Subcutaneous adipose tissue (tissue), 4 donors: ENCODE measurements around the gene EN2. TPM values are rescaled to one million over a fixed set of nuclear protein-coding genes. Genes with fewer than 3 reads are reported as not detected.

Experiments used
- total RNA-seq, 4 donors: library from RNA; depleted of rRNA; stranded (reverse); fragments of >200 nt; gene quantifications; one replicate each; pipeline ENCODE4 v1.1.0, GENCODE V29; 2016
- TF ChIP-seq, protein P1 (sequence below): fragments of 450-650 bp; IDR thresholded peaks from one replicate; pipeline ENCODE4 v1.5.1; 2016; ENCODE audit warnings: low read depth, mild to moderate bottlenecking, control low read depth, antibody characterized with exemption, moderate library complexity

Gene EN2
- total RNA-seq, 4 donors from 2014 or later = not detected

GRCh38 chr7:155462163-155462735 is 4.3 kb downstream of the EN2 start:
- TF ChIP-seq, protein P1, sequence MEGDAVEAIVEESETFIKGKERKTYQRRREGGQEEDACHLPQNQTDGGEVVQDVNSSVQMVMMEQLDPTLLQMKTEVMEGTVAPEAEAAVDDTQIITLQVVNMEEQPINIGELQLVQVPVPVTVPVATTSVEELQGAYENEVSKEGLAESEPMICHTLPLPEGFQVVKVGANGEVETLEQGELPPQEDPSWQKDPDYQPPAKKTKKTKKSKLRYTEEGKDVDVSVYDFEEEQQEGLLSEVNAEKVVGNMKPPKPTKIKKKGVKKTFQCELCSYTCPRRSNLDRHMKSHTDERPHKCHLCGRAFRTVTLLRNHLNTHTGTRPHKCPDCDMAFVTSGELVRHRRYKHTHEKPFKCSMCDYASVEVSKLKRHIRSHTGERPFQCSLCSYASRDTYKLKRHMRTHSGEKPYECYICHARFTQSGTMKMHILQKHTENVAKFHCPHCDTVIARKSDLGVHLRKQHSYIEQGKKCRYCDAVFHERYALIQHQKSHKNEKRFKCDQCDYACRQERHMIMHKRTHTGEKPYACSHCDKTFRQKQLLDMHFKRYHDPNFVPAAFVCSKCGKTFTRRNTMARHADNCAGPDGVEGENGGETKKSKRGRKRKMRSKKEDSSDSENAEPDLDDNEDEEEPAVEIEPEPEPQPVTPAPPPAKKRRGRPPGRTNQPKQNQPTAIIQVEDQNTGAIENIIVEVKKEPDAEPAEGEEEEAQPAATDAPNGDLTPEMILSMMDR = no peak

DNA sequence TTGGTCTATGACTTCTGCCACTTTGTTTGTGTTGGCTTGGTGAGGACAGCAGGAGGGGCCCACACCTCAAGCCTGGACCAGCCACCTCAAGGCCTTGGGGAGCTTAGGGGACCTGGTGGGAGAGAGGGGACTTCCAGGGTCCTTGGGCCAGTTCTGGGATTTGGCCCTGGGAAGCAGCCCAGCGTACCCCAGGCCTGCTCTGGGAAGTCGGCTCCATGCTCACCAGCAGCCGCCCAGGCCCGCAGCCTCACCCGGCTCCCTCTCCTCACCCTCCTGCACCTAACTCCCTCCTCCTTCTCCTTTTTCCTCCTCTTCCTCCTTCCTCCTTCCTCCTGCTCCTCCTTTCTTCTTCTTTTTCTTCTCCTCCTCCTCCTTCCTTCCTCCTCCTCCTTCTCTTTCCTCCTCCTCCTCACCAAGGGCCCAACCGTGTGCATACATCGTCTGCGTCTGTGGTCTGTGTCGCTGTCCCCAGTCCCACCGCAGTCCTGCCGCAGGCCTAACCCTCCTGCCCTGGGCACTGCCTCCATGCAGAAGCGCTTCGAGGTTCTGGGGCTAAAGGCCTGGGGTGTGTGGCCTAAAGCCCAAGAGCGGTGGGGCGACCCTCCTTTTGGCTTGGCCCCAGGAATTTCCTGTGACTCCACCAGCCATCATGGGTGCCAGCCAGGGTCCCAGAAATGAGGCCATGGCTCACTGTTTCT is 5.3 kb downstream of the EN2 start:
- TF ChIP-seq, protein P1 = no peak

GRCh38 chr7:155464183-155464582 is 6.3 kb downstream of the EN2 start:
- TF ChIP-seq, protein P1 = no peak

DNA sequence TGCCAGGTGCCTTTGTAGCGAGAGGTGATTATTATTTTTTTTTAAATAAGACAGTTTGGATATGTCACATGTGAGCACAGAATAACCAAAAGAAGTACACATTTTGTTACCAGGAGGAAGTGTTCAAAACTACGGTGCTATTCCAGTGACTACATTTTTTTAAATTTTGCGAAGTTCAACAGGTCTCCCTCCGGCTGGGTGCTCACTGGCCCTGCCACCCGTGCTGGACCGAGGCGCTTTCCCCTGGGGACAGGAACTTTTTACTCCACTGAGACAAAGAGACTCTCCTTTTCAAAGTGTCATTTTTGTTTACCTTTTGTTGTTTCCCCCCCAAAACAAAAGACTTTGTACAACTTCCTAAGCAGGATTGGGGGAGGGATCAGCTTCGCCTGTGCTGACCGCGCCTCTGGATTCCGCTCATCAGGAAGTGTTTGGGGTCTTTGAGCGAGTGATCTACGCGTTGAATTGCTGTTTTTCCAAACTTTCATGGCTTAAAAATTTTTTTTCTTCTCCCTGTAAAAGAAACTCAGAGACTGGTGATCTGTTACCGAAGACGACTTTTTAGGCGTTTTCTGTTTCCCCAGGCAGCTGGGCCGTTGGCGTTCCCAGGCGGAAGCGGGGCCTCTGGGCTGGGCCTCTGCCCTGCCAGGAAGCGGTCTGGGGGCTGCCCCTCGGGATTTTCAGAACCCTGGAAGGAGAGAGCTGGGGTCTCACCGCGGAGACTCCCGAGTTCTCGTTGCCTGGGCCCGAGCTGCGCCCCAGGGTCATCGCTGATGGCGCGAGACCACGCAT is 7.2 kb downstream of the EN2 start:
- TF ChIP-seq, protein P1 = no peak

GRCh38 chr7:155465761-155466141 is 7.8 kb downstream of the EN2 start:
- TF ChIP-seq, protein P1 = no peak

DNA sequence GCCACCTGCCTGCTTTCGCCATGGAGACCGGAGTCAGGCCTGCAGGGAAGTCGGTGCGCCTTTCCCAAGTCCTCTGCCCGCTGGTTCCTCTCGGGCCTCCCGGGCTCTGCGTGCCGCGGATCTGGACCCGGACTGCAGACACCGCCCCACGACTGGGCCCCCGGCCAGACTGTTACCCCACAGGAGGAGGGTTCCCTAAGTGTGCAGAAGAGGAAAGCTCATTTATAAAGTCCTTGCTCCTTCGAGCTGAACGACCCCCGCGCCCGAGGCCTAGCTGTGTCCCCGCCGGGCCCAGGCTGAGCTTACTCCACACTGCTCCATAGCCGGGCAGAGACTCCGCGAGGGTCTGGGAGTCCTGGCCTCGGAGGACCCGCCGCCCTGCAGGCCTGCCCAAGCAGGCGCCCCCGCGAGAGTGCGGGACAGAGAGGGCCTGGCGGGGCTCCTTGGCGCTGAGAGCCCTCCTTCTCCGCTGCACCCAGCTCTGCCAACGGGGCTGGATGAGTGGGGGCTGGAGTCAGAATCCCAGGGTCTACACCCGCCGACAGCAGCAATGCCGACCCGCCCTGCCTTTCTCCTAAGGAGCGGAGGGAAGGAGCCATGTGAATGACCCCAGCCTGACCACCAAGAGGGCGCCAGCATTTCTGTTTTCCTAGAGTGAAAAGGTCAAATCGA is 8.3 kb downstream of the EN2 start:
- TF ChIP-seq, protein P1 = no peak
